ENCODE results near the gene STAM2.
"Not testable (repeated sequence)": the region's sequence is repeated elsewhere in the genome, so short reads cannot be mapped to it uniquely, and the experiment has no call there.

Gene STAM2

DNA sequence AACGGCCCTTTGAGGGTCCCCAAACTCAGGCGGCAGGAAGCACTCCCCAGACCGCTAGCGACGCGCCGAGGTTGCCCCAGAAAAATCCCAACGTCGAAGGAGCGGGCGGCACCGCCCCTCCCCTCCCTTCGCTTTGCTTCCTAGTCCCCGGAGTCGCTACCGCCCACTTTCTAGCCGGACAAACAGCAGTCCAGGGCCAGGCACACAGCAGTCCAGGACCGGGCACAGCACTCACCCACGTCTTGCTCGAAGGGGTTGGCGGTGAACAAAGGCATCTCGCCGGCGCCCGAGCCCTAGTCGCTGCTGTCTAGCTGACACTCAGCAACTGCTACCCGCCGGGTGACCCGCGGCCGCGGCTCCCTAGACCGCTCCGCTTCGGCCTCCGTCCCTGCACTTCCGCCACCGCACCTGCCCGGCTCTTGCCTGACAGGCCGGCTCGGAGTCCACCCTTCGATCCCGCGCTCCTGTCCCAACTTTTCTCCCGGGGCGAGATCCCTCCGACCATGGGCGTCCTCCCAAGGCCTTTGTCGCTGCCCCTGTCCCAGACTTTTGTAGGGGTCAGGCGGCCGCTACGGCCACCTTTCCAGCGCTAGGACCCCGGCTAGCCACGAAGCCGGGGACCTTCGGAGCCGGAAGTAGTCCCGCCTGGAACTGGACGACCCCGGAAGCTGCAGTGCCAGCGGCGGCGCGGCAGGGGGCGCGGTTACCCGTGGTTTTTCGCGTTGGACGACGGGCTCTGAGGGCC, at the start of gene STAM2:
Gene STAM2, minus strand, starts transcription at position 396 of the 745 bp plus-strand sequence. Its CDS starts 121 bp downstream, at position 275.
- DNase-seq = peak; percentile 98

DNA sequence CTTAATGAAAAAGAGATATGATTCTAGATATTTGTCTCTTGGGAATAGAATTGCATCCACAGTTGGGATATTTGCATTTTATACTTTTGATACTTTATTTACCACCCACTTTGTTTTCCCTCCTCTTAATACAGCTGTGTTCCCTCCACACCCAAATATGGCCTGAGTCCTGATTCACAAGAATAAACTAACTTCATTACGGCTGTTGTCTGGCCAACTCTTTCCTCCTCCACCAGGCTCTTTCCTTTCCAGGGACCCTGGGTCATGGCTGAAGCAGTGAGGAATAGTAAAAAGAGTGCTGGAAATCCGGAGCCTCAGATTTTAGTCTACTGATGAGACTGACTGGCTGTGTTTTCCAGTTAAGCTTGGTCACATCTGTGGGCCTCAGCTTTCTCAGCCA, 48.4 kb upstream of the STAM2 start:
- DNase-seq = no peak

DNA sequence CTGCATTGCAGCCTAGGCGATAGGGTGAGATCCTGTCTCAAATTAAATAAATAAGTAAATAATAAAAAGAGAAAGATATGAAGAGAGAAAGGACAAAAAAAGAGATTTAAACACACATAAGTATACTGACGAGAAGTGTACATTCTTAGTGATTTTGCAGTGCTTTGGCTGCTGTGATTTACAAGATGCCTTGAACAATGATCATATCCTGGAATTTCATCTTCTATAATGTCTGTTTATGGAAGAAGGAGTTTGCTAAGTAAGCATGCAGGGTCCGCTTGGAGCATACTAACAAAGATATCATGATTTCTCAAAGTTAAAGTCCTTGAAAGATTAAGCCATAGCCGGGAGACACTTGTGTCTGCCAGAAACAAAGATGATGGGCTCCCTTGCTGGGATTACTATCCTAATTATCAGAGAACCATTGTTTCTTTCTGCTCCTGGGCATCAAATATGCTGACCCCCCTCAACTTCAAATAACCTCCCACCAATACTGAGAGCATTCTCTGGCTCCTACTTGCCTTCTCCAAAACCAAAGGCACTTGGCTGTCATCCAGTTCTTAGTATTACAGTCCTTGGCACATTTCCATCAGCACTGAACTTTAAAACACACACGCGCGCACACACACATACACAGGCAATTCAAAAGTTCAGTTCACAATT, 47.5 kb upstream of the STAM2 start:
- no peak for DNase-seq

DNA sequence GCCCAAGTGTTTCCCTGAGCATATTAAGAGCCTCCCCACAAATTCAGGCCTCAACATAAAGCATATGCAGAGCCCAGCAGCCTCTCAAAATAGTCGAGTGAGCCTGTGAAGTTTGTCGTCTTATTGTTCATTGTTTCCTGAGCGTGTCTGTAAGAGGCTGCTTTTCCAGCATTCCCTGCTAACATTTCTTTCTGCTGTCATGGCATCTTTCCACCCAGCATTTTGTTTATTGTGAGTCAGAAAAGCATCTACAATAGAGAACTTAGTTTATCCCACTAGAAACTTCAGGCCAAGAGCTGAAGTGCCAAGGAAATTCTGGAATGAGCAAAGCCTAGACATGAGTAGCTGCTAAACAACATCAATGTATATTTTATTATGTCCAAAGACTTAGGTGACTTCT, 46.3 kb upstream of the STAM2 start:
- DNase-seq = no peak

DNA sequence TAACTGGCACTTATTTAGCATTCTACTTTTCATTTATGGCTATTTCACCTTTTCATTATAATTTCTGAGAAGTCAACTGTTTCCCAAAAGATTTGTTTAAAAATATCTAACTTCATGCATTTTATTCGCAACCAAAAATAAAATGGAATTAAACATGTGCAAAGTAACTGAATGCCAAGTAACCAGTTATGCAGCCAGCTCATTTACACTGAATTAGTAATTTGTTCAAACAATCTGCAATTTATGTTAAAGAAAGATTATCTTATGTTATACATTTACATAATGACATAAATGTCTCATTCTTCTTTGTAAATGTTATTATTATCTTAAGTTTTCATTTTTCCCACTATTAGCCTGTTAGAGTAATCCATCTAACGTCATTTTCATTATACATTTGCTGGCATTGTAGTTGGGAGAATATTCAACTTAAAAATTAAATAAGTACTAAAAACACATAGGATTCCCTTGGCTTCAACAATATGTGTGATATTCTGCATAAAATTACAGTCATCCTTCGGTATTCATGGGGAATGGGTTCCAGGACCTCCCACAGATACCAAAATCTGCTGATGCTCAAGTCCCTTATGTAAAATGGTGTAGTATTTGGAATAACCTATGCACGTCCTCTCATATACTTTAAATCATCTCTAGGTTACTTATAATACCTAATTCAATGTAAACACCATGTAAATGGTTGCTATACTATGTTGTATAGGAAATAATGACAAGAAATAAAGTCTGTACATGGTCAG, 43.7 kb upstream of the STAM2 start:
- no peak for DNase-seq

DNA sequence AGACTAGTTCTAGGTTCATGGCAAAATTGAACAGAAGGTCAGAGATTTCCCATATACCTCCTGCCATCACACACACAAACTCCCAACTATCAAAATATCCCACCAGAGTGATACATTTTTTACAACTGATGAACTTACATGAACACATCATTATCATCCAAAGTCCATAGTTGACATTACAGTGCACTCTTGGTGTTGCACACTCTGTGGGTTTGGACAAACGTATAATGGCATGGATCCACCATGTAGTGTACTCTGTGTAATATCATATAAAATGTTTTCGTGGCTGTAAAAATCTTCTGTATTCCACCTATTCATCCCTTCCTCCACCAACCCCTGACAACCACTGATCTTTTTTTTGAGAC, 25.9 kb upstream of the STAM2 start:
- no peak for DNase-seq

DNA sequence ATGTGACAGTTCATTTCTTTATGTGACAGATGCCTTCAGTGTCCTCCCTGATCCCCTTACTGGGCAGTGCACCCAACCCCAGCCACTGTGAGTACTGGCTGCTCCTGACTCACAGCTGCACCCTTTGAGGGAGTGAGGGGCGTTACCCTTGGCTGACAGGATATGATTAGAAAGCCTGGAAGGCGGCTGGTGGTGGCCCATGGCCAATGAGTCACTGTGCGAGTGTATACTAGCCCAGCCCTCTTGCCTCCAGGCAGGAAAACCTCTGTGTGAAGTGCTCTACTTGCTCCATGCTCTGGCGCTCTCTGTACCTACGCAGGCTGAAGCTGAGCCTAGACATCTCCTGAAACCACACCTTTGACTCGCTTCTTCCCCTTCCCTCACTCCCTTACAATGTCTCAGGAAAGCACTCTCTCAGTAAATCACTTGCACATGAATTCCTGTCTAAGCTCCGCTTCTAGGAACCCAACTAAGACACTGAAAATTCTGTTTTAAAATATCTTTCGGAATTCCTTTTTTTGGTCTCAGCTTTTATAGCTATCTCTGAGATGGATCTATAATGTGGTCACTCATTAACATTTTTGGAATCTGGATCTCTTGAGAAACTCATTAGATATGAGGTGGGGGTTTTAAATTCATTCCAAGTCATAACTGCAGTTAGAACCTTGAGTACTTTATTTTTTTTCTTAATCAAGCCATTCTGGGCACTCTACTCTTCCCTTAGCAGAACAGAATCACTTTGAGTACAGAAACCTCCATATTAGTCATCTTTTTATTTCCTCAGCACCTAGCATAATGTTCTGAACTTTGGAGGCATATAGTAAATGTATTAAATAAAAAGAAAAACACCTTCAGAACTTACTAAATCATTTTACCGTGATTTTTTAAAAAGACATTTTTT, 25.3 kb upstream of the STAM2 start:
- no peak for DNase-seq

DNA sequence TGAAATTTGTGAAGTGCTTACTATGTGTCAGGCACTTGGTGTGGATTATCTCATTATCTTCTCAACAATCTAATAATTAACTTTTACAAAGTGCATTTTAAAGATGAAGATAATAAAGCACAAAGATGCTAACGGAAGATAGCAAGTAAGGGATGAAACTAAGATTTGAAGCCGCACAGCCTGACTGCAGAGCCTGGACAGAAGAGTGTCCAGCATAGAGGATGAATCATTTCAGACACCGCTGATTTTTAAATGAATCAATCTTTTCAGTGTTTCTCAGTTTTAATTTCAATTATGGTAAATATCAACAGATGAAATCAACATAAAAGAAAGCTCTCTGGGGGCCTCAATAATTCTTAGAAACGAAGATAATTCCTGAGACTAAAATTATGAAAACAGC, 24.5 kb upstream of the STAM2 start:
- no peak for DNase-seq

DNA sequence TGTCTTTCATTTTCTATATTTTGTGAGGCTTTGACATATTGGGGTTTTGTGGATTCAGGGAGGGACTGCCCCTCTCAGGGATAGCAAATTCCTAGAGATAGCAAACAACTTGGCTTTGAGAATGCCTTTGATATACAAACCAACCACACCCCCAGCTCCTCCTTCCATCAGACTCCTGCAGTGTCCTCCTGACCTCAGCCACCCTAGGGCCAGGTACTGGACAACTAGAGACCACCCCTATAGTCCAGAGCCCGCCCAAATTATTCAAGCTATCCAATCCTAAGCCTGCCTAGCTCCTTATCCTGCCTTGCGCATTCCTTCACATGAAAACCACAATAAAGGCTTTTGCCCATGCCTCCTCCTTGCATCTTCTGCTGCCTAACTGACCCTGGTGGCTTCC, 22.9 kb upstream of the STAM2 start:
- DNase-seq = no peak

DNA sequence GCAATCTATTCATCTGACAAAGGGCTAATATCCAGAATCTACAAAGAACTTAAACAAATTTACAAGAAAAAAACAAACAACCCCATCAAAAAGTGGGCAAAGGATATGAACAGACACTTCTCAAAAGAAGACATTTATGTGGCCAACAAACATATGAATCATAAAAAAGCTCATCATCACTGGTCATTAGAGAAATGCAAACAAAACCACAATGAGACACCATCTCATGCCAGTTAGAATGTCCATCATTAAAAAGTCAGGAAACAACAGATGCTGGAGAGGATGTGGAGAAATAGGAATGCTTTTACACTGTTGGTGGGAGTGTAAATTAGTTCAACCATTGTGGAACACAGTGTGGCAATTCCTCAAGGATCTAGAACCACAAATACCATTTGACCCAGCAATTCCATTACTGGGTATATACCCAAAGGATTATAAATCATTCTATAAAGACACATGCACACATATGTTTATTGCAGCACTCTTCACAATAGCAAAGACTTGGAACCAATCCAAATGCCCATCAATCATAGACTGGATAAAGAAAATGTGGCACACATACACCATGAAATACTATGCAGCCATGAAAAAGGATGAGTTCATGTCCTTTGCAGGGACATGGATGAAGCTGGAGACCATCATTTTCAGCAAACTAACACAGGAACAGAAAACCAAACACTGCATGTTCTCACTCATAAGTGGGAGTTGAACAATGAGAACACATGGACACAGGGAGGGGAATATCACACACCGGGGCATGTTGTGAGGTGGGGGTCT, 22.1 kb upstream of the STAM2 start:
- not testable (repeated sequence) for DNase-seq

DNA sequence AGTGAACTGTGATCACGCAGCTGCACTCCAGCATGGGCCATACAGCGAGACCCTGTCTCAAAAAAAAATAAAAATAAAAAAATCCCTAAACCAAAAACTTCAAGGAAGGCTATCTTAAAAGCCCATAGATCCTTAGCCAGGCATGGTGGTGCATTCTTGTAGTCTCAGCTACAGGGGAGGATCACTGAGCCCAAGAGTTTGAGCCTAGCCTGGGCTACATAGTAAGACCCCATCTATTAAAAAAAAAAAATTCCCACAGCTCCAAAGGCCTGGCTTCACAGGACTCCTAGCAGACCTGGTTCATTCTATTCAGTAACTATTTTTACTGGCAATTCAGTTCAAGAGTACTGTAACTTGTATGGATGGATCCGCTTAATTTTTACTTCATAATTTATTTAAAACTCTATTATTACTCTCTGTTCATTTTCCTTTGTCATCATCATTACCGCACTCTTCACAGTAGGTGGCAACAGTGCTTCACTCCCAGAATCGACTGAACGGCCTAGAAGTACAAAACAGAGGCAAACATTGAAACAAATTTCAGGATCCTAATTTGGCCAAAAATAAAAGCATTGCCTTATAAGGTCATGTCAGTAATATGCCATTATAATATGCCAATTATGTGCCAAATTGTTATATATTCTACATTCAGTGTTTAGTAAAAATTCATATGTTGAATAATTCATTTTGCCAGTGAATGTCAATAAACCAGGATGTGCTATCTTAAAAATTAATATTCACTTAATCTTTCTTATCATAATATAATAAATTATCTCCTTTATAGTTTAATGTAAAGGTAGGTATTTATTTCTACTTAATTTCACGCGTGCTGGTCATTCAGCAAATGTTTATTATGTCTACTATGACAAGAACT, 14.3 kb upstream of the STAM2 start:
- no peak for DNase-seq

DNA sequence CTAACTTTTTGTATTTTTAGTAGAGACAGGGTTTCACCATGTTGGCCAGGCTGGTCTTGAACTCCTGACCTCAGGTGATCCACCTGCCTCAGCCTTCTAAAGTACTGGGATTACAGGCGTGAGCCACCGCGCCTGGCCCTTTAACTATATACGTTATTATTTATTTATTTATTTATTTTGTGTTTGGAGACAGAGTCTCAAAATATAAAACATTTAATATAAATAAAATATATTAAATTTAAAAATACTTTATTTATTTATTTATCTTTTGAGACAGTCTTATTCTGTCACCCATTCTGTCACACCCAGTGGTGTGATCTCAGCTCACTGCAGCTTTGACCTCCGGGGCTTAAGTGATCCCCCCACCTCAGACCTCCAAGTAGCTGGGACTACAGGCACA, 11.2 kb upstream of the STAM2 start:
- DNase-seq = not testable (repeated sequence)

DNA sequence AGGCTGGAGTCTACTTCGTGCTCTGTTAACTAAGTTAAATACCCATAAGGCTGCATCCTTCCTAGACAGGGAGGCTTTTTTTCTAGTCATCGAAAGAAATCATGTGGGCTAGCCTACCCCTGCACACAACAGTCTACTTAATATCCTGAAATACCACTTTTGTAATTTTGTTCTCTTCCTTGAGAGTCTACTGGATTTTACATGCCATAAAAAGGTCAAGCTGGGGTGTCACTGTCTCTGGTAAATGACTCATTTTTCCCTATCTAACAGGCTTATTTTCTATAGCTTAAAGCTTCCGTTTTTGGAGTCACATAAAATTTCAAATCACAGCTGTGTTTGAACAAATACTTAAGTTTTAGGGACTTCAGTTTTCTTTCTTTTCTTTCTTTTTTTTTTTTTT, 10.7 kb upstream of the STAM2 start:
- no peak for DNase-seq

DNA sequence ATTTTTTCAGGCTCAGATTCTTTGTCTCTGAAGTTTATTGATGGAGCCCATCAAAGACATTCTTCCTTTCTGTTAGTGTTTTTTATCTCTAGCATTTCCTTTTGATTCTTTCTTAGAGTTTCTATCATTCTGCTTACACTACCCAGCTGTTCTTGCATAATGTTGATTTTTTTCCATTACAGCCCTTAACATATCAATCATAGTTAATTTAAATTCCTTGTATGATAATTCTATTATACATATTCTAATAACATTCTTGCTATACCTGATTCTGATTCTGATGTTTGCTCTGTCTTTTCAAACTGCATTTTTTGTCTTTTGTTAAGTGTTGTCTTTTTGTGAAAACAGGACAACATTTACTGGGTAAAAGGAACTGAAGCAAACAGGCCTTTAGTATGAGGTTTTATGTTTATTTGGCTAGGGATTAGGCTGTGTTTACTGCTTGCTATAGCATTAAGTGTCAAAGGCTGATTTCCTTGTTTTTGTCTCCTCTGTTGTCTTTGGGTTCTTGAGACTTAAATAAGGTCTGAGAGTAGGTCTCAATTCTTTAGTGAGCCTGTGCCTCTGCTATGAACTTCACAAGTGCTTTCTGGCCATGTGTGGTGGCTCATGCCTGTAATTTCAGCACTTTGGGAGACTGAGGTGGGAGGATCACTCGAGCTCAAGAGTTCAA, 8.0 kb upstream of the STAM2 start:
- no peak for DNase-seq

DNA sequence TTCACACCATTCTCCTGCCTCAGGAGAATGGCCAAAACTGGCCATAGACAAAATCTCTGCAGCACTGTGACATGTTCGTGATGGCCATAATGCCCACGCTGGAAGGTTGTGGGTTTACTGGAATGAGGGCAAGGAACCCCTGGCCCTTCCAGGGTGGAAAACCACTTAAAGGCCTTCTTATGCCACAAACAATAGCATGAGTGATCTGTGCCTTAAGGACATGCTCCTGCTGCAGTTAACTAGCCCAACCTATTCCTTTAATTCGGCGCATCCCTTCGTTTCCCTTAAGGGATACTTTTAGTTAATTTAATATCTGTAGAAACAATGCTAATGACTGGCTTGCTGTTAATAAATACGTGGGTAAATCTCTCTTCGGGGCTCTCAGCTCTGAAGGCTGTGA, 2.1 kb upstream of the STAM2 start:
- DNase-seq = not testable (repeated sequence)

DNA sequence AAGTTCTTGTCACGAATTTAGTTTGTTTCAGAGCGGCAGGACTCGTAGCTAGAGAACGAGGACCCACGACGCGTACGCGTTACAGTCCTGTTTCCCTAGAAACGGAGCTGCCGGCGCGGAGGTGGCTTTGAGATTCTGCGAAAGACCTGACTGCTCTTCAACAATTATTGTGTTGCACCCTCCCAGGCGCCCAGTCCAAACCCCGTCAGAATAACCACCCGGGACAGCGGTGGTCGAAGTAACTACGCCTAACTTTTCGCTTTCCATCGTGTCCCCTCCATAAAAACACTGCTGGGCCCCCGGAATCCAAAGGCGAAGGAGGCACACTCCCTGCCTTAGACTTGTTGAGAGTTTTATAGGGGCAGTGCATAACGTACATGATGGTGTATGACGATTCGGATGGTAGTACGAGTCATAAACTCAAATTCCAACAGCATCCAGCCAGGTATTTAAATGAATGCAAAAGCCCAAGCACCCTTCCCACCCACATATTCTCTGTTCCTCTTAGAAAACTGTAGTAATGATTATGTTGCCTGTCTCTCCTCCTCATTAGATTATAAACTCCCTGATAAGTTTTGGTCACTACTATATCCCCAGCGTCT, 651 bp upstream of the STAM2 start:
- no peak for DNase-seq

DNA sequence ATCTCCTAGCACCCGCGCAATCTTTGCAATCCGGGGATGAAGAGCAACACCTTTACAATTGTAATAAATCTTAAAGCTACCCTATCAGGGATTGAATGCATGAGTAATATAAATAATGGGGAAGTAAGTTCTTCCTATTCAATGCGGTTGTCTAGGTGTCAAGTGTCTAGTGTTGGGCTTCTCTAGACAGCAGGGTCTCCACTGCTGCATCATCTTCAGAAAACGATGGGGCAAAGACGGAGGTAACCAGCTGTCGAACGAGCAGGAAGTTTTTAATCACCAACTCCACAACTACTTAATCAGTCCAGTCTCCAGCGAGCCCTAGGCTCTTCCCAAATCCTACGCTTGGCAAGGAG, 573 bp downstream of the STAM2 start:
- DNase-seq = no peak

DNA sequence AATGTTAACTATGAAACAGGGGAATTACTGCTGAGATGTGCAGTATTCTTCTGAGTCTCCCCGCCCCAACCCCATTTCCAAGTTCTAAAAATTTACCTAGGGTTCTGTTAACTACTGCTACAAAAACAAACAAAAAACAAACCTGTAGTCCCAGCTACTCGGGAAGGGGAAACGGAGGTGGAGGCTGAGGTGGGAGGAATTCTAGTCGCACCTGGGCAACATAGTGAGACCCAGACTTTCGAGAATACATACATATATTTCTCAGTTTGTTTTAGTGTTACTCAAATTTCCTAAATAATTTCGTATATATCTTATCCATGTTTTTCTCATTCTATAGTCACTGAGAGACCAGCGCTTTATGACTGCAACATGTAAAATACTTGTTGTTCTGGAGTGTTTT, 989 bp downstream of the STAM2 start:
- DNase-seq = no peak

DNA sequence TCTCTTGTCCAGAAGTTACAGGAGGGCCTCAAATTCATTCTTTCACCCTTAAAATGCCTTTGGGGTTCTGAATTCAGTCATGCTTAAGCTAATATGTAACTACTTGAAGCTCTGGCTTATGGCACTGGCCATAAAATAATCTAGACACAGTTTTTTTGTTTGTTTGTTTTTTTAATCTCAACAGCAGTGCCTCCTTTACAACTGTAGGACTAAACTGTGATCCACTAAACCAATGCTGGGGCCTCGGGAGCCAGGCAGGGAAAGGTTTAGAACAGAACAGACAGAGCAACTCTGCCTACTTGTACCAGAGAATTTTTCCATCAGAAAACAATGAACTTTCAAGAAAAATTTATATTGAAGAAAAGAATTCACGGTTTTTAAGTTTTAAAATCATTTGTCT, 1.7 kb downstream of the STAM2 start:
- no peak for DNase-seq

DNA sequence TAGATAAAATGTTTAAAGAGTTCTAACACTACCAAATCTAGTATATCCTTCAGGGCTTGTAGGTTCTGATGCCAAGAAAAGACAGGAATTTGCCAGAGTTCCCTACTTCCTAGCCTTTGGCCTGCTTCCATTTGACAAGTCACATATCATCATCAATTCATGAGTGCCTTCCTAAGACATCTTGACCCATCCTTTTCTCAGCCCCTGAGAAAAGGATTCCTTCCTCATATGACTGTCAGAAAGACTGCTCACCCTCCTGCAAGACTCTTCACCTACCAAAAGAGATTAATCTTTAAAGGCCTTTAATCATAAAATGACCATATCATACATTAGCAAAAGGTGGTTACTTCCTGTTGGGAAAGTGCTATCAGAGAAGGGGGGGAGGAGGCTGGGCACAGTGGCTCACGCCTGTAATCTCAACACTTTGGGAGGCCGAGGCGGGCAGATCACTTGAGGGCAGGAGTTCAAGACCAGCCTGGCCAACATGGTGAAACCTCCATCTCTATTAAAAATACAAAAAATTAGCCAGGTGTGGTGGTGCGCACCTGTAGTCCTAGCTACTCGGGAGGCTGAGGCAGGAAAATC, 3.3 kb downstream of the STAM2 start:
- DNase-seq = not testable (repeated sequence)

All from activated CD8-positive, alpha-beta memory T cell treated with anti-CD3 and anti-CD28 coated beads for 24 hours (primary cell).